NOMO-1 (cell line): ENCODE results near the gene ZNF585A.
A peak's percentile ranks its signal among the peaks of the same experiment; 100 is the strongest.
"Not testable (repeated sequence)": the region's sequence is repeated elsewhere in the genome, so short reads cannot be mapped to it uniquely, and the experiment has no call there.

Source experiments
- DNase-seq, 2 experiments: peaks; one replicate each; lab custom pipeline; 2025; ENCODE audit not compliant: unreplicated experiment in 2 of 2; lab: John Stamatoyannopoulos, UW

ZNF585A gene

DNA sequence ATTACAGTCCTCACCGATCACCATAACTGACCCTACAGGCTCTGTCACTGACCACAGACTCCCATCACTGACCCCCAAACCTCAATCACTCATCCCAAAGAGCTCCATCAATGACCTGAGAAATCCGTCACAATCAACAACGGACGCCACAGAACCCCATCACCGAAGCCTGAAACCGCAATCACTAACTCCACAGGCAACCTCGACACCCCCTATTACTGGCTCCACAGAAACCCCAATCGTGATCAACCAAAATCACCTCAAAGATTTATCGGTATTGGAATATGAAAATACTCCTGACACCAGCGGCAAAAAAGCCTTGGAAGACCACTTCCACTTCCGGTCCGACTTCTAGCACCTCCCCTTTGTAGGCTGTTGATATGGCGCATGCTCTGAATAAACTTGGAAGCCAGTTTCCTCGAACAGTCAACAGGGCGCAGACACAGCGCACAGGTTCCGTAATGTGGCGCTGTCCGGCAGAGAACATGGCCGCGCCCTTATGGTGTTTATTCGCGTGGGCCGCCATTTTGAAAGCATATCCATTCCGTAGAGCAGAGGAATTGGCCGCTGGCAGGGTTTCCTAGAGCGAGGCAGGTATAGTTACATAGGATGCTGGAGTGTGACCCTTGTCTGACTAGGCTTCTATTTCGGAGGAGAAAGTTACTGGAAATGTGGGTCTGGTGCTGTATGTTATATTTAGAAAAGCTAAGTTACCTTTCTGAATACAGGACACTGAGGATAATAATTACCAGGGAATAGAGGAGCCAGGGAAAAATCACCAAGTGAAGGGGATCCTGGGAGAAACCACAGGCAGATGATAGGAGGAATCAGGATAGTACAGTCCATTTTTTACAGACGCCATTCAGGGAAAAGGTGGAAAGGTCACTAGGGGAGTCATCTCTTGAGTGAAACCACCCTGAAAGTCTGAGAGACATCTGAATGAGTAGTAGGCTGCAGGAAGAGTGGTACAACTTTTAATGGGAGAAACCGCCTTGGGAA, at the start of gene ZNF585A:
Gene ZNF585A, minus strand, starts transcription at position 328 of the 999 bp plus-strand sequence. CDS start 2,785 bp downstream, outside the sequence.
- DNase-seq = peak; percentile 93 to 98

DNA sequence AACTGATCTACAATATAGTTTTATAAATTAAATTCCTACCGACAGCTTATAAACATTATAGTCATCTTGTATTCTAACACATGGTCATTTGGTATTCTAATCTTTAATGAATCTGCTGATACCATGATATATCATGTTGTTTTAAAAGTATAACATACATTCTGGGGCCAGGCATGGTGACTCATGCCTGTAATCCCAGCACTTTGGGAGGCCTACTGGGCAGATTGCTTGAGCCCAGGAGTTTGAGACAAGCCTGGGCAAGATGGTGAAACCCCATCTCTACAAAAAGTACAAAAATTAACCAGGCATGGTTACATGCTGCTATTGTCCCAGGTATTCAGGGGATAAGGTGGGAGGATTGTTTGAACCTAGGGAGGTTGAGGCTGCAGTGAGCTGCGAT, 48.6 kb upstream of the ZNF585A start:
- DNase-seq = no peak

DNA sequence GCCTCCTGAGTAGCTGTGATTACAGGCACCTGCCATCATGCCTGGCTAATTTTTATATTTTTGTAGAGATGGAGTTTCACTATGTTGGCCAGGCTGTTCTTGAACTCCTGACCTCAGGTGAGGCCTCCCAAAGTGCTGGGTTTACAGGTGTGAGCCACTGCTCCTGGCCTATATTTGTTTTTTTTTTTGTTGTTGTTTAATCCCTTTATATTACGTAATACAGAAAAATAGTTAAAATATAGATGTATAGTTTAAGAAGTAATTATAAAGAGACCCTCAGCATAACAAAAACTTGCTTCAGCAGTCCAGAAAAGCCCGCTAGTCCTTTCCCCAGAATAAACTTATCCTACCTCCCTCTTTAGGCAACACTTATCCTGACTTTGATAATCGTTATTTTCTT, 47.9 kb upstream of the ZNF585A start:
- DNase-seq = no peak

DNA sequence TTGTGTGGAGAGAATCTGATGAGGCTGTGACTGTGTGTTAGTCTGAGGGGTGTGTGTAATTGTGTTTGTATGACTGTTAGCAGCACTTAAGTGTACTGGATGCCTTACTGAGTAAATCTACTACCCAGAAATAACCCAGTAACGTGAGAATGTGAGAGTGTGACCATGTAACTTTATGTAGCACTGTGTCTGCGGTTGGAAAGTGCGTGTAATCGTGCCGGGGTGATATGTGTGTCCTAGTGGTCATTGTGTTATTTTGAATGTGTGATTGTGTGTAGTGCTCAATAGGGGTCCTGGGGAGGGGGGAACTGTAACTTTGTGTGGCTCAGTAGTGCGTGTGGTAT, 46.1 kb upstream of the ZNF585A start:
- no peak for DNase-seq

DNA sequence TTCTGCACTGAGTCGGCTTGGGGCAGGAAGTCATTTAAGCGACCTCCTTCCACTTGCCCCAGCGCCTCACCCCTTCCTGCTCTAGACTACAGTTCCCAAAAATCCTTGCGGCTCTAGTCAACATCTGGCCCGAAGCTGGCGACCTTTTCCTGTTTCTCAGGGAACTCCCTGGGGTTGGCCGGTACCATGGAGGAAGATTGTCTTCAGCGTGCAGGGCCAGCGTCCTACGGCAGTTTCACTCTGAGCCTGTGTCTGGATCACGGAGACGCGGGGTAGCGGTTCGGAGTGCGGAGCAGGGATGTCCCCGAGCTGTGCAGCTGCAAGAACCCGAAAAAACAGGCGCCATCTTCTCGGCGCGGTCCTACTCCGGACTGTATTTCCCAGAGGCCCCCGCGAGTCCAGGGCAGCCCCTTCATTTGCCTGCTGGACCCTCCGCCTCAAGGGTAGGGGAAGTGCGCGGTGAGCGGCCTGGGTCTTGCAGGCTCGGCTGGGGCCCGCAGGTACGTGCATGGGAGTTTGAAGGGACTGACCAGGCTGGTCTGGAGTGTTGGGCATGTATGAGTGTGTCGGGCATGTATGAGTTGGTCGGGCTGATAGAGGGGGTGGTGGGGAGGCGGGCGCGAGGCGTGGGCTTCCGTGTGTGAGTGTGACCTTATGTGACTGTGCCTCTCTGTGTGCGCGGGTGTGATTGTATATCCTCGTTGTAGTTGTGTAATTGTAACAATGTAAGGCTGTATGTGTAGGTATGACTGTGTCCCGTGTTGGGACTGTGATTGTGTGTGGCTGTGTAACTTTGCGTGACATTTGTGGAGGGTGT, 45.5 kb upstream of the ZNF585A start, which contains the start of gene ZNF383:
Gene ZNF383, plus strand, starts transcription at position 440 of the 817 bp plus-strand sequence. CDS start 12,240 bp downstream, outside the sequence.
- DNase-seq = peak; percentile 93 to 95

DNA sequence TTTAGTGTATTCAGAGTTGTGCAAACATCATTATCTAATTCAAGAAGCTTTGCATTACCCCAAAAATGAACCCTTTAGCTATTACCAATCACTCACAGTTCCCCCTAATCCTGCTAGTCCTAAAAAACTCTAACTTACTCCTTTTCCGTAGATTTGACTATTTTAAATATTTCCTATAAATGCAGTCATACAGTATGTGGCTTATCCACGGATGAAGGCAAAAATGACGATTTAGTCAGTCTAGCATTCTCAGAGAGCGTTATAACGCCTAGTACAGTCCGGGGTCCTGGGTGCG, 44.9 kb upstream of the ZNF585A start:
- DNase-seq = no peak

DNA sequence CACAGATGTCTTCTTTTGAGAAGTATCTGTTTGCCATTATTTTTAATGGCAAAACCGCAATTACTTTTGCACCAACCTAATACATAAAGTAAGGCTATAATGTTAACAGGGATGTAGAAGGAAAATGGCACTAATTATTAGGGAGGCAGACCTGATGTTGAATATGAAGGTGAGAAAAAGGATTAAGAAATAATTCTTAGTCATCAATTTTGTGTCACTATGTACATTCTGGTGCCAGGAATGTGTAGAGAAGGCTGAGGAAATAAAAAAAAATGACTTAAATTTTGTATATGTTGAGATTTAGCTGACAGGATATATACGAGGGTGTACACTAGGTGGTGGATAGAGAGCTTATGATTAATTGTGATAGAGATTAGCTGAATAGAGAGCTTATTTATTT, 25.3 kb upstream of the ZNF585A start:
- DNase-seq = no peak

DNA sequence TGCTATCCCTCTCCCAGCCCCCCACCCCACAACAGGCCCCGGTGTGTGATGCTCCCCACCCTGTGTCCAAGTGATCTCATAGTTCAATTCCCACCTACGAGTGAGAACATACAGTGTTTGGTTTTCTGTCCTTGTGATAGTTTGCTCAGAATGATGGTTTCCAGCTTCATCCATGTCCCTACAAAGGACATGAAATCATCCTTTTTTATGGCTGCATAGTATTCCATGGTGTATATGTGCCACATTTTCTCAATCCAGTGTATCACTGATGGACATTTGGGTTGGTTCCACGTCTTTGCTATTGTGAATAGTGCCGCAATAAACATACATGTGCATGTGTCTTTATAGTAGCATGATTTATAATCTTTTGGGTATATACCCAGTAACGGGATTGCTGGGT, 24.6 kb upstream of the ZNF585A start:
- DNase-seq = not testable (repeated sequence)

DNA sequence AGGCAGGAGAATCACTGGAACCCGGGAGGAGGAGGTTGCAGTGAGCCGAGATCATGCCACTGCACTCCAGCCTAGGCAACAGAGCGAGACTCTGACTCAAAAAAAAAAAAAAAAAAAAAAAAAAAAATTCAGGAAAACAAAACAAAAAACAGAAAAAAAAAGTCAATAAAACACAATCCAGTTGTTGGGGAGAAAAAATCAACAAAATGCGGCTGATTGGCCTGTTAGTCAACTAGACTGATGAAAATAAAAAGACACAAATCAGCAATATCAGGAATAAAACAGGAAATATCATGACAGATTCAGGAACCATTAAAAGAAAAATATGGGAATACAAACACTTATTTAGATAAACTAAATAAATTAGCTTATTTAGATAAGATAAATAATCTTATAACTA, 22.8 kb upstream of the ZNF585A start:
- not testable (repeated sequence) for DNase-seq

DNA sequence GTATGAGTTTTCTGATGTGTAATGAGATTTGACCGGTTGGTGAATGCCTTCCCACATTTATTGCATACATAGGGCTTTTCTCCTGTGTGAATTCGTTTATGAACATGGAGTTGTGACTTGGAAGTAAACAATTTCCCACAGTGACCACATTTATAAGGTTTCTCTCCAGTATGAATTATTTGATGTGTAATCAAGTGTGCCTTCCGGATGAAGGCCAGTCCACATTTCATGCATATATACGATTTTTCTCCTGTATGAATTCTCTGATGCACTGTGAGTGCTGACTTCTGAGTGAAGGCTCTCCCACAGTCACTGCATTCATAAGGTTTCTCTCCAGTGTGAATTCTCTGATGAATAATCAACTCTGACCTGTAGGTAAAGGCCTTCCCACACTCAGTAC, 13.6 kb upstream of the ZNF585A start:
- not testable (repeated sequence) for DNase-seq

DNA sequence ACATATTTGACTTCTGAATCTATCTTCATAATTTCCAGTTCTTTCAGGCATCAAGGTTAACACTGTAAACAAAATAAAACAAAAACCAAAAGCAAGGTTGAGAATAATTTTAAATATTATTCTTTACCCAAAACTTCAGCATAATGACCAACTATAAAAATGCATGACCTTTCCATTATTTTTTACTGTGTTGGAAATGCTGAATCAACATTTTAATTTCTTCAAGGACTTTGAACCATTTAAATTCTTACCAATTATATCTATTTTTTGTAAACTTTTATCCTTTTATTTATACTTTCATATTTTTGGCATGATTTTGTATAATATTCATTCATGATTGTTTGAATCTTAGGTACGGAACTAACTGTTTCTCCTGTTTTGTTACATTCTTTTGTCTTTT, 6.9 kb downstream of the ZNF585A start:
- DNase-seq = no peak

DNA sequence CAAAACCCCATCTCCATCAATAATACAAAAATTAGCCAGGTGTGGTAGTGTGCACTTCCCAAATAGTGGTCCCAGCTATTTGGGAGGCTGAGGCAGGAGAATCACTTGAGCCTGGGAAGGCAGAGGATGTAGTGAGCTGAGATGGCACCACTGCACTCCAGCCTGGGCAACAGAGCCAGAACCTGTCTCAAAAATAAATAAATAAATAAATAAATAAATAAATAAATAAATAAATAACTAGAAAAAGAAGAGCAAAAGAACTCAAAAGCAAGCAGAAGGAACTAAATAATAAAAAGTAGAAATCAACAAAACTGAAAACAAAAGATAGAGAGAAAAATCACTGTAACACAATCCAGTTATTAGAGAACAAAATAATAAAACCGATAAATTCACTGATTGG, 12.3 kb downstream of the ZNF585A start:
- no peak for DNase-seq

DNA sequence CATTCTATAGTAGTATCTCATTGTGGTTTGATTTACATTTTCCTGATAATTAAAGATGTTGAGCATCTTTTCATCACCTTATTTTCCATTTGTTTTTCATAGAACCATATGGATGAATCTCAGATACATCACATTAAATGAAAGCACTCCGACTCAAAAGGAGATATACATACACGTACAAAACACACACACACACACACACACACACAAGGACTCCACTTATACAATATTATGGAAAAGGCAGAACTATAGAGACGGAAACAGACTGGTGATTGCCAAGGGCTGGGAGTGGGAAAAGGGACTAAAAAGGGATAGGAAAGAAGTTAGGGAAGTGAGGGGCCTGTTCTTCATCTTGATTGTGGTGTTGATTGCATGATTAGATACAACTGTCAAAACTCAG, 24.3 kb downstream of the ZNF585A start:
- DNase-seq = no peak

DNA sequence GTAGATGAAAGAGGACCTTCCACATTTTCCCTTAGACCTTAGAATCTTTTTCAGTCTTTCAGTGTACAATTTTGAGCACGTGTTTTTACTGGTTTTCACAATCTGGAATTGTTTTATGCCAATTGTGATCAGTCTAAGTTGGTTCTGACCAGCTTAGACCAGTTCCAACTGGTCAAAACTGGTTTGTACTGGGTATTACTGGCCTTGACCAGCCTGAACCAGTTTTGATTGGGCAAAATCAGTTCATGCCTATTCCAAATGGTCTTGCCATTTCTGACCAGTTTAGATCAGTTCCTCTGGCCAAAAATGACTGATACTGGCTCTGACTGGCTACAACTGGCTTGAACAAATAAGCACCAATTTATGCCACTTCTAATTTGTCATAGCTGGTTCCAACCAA, 36.4 kb downstream of the ZNF585A start:
- no peak for DNase-seq

DNA sequence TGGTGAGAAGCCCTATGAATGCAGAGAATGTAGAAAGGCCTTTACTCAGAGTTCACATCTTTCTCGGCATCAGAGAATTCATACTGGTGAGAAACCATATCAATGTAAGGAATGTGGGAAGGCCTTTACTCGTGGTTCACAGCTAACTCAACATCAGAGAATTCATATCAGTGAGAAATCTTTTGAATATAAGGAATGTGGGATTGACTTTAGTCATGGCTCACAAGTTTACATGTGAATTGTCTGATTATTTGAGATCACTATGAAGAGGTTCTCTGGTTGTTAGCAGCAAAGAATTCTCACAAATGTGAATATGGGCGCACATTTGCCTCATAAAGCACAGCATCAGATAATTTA, 43.7 kb downstream of the ZNF585A start:
- DNase-seq = no peak

DNA sequence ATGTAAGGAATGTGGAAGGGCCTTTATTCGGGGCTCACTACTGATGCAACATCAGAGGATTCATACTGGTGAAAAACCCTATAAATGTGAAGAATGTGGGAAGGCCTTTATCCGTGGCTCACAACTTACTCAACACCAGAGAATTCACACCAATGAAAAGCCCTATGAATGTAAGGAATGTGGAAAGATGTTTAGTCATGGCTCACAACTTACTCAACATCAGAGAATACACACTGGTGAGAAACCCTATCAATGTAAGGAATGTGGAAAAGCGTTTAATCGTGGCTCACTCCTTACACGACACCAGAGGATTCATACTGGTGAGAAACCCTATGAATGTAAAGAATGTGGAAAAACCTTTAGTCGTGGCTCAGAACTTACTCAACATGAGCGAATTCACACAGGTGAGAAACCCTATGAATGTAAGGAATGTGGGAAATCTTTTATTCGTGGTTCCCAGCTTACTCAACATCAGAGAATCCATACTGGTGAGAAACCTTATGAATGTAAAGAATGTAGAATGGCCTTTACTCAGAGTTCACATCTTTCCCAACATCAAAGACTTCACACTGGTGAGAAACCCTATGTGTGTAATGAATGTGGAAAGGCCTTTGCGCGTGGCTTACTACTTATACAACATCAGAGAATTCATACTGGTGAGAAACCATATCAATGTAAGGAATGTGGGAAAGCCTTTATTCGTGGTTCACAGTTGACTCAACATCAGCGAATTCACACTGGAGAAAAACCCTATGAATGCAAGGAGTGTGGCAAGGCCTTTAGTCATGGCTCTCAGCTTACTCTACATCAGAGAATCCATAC, 44.3 kb downstream of the ZNF585A start:
- DNase-seq = no peak

DNA sequence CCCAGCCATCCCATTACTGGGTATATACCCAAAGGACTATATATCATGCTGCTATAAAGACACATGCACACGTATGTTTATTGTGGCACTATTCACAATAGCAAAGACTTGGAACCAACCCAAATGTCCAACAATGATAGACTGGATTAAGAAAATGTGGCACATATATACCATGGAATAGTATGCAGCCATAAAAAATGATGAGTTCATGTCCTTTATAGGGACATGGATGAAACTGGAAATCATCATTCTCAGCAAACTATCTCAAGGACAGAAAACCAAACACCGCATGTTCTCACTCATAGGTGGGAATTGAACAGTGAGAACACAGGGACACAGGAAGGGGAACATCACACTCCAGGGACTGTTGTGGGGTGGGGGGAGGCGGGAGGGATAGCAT, 50.4 kb downstream of the ZNF585A start:
- DNase-seq = not testable (repeated sequence)

DNA sequence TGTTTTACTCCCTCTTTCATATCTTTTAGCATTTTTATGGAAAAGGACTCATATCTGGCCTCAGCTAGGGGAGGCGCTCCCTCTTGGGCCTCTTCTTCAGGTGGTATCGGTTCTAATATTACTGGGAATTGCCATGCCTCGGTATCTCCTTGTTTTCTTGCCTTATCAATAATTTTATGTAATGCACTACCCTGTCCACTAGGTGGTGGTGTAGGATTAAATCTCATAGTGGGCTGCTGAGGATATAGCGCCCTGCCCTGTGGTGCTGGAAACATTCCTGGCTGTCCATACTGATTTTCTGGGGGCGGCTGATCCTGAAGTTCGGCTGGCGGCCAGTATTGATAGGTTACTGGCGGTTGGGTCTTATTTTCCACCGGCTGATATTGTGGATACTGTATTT, 58.5 kb downstream of the ZNF585A start:
- no peak for DNase-seq

DNA sequence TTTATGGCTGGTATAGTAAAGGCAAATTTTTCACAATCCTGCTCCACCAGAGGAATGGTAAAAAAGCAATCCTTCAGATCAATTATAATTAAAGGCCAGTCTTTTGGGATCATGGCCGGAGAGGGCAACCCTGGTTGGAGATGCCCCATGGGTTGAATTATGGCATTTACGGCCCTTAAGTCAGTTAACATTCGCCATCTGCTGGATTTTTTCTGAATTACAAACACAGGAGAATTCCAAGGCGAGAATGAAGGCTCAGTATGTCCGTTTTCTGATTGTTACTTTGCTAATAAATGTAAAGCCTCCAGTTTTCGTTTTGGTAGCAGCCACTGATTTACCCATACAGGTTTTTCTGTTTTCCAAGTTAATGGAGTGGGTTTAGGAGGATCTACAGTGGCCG, 60.7 kb downstream of the ZNF585A start:
- DNase-seq = not testable (repeated sequence)

DNA sequence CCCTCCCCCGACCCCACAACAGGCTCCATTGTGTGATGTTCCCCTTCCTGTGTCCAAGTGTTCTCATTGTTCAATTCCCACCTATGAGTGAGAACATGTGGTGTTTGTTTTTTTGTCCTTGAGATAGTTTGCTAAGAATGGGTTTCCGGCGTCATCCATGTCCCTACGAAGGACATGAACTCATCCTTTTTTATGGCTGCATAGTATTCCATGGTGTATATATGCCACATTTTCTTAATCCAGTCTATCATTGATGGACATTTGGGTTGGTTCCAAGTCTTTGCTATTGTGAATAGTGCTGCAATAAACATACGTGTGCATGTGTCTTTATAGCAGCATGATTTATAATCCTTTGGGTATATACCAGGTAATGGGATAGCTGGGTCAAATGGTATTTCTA, 68.4 kb downstream of the ZNF585A start:
- not testable (repeated sequence) for DNase-seq

DNA sequence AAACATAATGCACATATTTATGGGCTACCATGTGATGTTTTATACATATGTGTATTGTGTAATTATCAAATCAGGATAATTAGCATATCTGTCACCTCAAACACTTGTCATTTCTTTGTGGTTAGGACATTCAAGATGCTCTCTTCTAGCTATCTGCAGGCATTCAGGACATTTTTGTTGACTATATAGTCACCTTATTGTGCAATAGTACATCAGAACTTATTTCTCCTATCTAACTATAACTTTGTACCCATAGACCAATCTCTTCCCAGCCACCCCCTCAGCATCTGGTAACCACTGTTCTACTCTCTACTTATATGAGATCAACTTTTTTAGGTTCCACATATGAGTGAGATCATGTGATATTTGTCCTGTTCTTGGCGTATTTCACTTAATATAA, 73.9 kb downstream of the ZNF585A start:
- no peak for DNase-seq
